Measurements from ENCODE around the gene ALDH5A1. TPM values are rescaled to one million over a fixed set of nuclear protein-coding genes. Genes with fewer than 3 reads are reported as not detected.

Gene ALDH5A1
- total and polyA plus RNA-seq, 2 of the 13 experiments (the other 11 are each of a cell fraction or from before 2014, with no cell fraction given), result 12.8 to 32.5 TPM

DNA sequence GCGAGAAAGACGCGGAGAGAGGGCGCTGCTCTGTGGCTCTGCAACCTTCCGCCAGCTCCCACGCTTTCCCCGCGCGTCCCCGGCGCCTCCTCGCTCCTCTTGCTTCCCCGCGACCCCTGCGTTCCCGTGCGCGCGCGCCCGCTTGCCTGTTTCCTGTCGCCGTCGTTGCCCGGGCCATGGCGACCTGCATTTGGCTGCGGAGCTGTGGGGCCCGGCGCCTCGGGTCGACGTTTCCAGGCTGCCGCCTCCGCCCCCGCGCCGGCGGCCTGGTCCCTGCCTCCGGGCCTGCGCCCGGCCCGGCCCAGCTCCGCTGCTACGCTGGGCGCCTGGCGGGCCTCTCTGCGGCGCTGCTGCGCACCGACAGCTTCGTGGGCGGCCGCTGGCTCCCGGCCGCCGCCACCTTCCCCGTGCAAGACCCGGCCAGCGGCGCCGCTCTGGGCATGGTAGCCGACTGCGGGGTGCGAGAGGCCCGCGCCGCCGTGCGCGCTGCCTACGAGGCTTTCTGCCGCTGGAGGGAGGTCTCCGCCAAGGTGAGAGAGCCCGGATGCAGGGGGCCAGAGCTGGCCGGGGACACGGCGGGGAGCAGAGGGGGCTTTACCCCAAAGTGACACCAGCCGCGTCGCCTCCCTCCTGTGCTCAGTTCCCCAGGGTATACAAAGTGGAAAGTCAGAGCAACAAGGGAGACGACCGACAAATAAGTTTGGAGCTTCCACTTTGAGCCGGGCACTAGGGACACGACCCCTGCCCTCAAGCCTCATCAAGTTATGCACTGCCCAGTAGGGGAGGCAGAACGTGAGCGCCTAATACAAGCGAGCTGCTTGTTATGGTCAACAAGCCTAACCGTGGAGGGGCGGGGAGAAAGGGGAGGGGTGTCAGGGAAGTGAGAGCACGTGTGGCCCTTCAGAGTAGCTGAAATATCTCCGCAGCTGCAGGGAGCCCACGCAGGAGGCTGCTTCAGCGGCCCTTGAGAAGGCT lies at the start of gene ALDH5A1 (continued):
- TF ChIP-seq MTF2 (CRISPR knock-in tag; IDR thresholded peaks at IDR 0.05; ENCODE audit: borderline replicate concordance) (peak; percentile 58), ISL2 (CRISPR knock-in tag; IDR thresholded peaks at IDR 0.05) (peak; percentile 69), ZNF17 (CRISPR knock-in tag; IDR thresholded peaks at IDR 0.05) (no peak), ADNP (CRISPR knock-in tag; IDR thresholded peaks at IDR 0.05) (no peak), TEAD2 (CRISPR knock-in tag; IDR thresholded peaks at IDR 0.05) (peak; percentile 47; the same call in 1 of the 2 replicates), ZFX (CRISPR knock-in tag; IDR thresholded peaks at IDR 0.05; ENCODE audit: low read depth) (peak; percentile 95), ZNF256 (CRISPR knock-in tag; conservative IDR thresholded peaks at IDR 0.05) (0 out of 2 replicates have a peak, but pooled peaks have one; percentile 76), ZSCAN22 (CRISPR knock-in tag; IDR thresholded peaks at IDR 0.05) (peak; percentile 77; the same call in 1 of the 2 replicates), HES4 (CRISPR knock-in tag; IDR thresholded peaks at IDR 0.05; ENCODE audit: borderline replicate concordance) (peak; percentile 43; the same call in 1 of the 2 replicates), ZNF644 (CRISPR knock-in tag; IDR thresholded peaks at IDR 0.05; ENCODE audit: low read depth) (no peak), ZNF274 (CRISPR knock-in tag; IDR thresholded peaks at IDR 0.05) (peak; percentile 13), PPARG (CRISPR knock-in tag; conservative IDR thresholded peaks at IDR 0.05) (no peak), NPAS2 (CRISPR knock-in tag; IDR thresholded peaks at IDR 0.05; ENCODE audit: borderline replicate concordance) (no peak), ZNF234 (CRISPR knock-in tag; conservative IDR thresholded peaks at IDR 0.05) (peak; percentile 78; the same call in 1 of the 2 replicates)
- TF ChIP-seq, protein P1, sequence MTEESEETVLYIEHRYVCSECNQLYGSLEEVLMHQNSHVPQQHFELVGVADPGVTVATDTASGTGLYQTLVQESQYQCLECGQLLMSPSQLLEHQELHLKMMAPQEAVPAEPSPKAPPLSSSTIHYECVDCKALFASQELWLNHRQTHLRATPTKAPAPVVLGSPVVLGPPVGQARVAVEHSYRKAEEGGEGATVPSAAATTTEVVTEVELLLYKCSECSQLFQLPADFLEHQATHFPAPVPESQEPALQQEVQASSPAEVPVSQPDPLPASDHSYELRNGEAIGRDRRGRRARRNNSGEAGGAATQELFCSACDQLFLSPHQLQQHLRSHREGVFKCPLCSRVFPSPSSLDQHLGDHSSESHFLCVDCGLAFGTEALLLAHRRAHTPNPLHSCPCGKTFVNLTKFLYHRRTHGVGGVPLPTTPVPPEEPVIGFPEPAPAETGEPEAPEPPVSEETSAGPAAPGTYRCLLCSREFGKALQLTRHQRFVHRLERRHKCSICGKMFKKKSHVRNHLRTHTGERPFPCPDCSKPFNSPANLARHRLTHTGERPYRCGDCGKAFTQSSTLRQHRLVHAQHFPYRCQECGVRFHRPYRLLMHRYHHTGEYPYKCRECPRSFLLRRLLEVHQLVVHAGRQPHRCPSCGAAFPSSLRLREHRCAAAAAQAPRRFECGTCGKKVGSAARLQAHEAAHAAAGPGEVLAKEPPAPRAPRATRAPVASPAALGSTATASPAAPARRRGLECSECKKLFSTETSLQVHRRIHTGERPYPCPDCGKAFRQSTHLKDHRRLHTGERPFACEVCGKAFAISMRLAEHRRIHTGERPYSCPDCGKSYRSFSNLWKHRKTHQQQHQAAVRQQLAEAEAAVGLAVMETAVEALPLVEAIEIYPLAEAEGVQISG (CRISPR knock-in tag; IDR thresholded peaks at IDR 0.05), result peak; percentile 32
- TF ChIP-seq, protein P2, sequence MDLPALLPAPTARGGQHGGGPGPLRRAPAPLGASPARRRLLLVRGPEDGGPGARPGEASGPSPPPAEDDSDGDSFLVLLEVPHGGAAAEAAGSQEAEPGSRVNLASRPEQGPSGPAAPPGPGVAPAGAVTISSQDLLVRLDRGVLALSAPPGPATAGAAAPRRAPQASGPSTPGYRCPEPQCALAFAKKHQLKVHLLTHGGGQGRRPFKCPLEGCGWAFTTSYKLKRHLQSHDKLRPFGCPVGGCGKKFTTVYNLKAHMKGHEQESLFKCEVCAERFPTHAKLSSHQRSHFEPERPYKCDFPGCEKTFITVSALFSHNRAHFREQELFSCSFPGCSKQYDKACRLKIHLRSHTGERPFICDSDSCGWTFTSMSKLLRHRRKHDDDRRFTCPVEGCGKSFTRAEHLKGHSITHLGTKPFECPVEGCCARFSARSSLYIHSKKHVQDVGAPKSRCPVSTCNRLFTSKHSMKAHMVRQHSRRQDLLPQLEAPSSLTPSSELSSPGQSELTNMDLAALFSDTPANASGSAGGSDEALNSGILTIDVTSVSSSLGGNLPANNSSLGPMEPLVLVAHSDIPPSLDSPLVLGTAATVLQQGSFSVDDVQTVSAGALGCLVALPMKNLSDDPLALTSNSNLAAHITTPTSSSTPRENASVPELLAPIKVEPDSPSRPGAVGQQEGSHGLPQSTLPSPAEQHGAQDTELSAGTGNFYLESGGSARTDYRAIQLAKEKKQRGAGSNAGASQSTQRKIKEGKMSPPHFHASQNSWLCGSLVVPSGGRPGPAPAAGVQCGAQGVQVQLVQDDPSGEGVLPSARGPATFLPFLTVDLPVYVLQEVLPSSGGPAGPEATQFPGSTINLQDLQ (CRISPR knock-in tag; IDR thresholded peaks at IDR 0.05), result peak; percentile 83; the same call in 1 of the 2 replicates
- TF ChIP-seq, protein P3, sequence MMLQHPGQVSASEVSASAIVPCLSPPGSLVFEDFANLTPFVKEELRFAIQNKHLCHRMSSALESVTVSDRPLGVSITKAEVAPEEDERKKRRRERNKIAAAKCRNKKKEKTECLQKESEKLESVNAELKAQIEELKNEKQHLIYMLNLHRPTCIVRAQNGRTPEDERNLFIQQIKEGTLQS (CRISPR knock-in tag; IDR thresholded peaks at IDR 0.05), result no peak
- TF ChIP-seq, protein P4, sequence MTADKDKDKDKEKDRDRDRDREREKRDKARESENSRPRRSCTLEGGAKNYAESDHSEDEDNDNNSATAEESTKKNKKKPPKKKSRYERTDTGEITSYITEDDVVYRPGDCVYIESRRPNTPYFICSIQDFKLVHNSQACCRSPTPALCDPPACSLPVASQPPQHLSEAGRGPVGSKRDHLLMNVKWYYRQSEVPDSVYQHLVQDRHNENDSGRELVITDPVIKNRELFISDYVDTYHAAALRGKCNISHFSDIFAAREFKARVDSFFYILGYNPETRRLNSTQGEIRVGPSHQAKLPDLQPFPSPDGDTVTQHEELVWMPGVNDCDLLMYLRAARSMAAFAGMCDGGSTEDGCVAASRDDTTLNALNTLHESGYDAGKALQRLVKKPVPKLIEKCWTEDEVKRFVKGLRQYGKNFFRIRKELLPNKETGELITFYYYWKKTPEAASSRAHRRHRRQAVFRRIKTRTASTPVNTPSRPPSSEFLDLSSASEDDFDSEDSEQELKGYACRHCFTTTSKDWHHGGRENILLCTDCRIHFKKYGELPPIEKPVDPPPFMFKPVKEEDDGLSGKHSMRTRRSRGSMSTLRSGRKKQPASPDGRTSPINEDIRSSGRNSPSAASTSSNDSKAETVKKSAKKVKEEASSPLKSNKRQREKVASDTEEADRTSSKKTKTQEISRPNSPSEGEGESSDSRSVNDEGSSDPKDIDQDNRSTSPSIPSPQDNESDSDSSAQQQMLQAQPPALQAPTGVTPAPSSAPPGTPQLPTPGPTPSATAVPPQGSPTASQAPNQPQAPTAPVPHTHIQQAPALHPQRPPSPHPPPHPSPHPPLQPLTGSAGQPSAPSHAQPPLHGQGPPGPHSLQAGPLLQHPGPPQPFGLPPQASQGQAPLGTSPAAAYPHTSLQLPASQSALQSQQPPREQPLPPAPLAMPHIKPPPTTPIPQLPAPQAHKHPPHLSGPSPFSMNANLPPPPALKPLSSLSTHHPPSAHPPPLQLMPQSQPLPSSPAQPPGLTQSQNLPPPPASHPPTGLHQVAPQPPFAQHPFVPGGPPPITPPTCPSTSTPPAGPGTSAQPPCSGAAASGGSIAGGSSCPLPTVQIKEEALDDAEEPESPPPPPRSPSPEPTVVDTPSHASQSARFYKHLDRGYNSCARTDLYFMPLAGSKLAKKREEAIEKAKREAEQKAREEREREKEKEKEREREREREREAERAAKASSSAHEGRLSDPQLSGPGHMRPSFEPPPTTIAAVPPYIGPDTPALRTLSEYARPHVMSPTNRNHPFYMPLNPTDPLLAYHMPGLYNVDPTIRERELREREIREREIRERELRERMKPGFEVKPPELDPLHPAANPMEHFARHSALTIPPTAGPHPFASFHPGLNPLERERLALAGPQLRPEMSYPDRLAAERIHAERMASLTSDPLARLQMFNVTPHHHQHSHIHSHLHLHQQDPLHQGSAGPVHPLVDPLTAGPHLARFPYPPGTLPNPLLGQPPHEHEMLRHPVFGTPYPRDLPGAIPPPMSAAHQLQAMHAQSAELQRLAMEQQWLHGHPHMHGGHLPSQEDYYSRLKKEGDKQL (CRISPR knock-in tag; IDR thresholded peaks at IDR 0.05; ENCODE audit: low read depth), result no peak

Data from HepG2 (cell line).